ENCODE measurements around the gene CLN6.
"Not testable (repeated sequence)": the region's sequence is repeated elsewhere in the genome, so short reads cannot be mapped to it uniquely, and the experiment has no call there.

CLN6 gene

GRCh38 chr15:68223171-68223570 lies 6.4 kb downstream of the CLN6 start:
- DNase-seq (ENCODE audit: low read depth) = no peak

- not testable (repeated sequence) for DNase-seq (ENCODE audit: low read depth)
Measured at GRCh38 chr15:68222432-68222743, 7.1 kb downstream of the CLN6 start.

GRCh38 chr15:68221530-68222431 lies 7.7 kb downstream of the CLN6 start:
- DNase-seq (ENCODE audit: low read depth) = not testable (repeated sequence)

GRCh38 chr15:68220967-68221366 lies 8.6 kb downstream of the CLN6 start:
- DNase-seq (ENCODE audit: low read depth) = no peak

- no peak for DNase-seq (ENCODE audit: low read depth)
Measured at GRCh38 chr15:68220489-68220888, 9.0 kb downstream of the CLN6 start.

GRCh38 chr15:68218847-68219798 lies 10.4 kb downstream of the CLN6 start:
- DNase-seq (ENCODE audit: low read depth) = no peak

- DNase-seq (ENCODE audit: low read depth) = no peak
Measured at GRCh38 chr15:68218331-68218730, 11.2 kb downstream of the CLN6 start.

GRCh38 chr15:68217341-68217740 lies 12.2 kb downstream of the CLN6 start:
- no peak for DNase-seq (ENCODE audit: low read depth)

- DNase-seq (ENCODE audit: low read depth) = no peak
Measured at GRCh38 chr15:68214838-68215254, 14.7 kb downstream of the CLN6 start.

GRCh38 chr15:68213991-68214837 lies 15.3 kb downstream of the CLN6 start:
- no peak for DNase-seq (ENCODE audit: low read depth)

GRCh38 chr15:68213491-68213845 lies 16.1 kb downstream of the CLN6 start:
- DNase-seq (ENCODE audit: low read depth) = not testable (repeated sequence)

- DNase-seq (ENCODE audit: low read depth) = no peak
Measured at GRCh38 chr15:68211656-68212320, 17.7 kb downstream of the CLN6 start.

- DNase-seq (ENCODE audit: low read depth) = no peak
Measured at GRCh38 chr15:68210821-68211655, 18.5 kb downstream of the CLN6 start.

GRCh38 chr15:68210409-68210756 lies 19.1 kb downstream of the CLN6 start:
- DNase-seq (ENCODE audit: low read depth) = no peak

GRCh38 chr15:68209735-68210408 lies 19.7 kb downstream of the CLN6 start:
- no peak for DNase-seq (ENCODE audit: low read depth)

- DNase-seq (ENCODE audit: low read depth) = no peak
Measured at GRCh38 chr15:68209272-68209671, 20.3 kb downstream of the CLN6 start.

GRCh38 chr15:68208636-68209240 lies 20.8 kb downstream of the CLN6 start:
- DNase-seq (ENCODE audit: low read depth) = no peak

GRCh38 chr15:68208136-68208535 lies 21.4 kb downstream of the CLN6 start:
- no peak for DNase-seq (ENCODE audit: low read depth)

GRCh38 chr15:68207176-68207935 lies 22.2 kb downstream of the CLN6 start:
- no peak for DNase-seq (ENCODE audit: low read depth)

Data from fibroblast of the conjunctiva (primary cell).